Neural progenitor cell (in vitro differentiated cells): ENCODE measurements around the gene LSM10. TPM values are rescaled to one million over a fixed set of nuclear protein-coding genes. Genes with fewer than 3 reads are reported as not detected.

Experiments
- DNase-seq: peaks from one replicate; pipeline ENCODE4 v3.0.0-alpha.2; 2016; ENCODE audit warnings: low spot score
- H2AFZ ChIP-seq: fragments of 200-600 bp; sonication (generic); replicated peaks from 2 replicates; pipeline ENCODE4 v1.6.1; 2016; ENCODE audit warnings: antibody characterized with exemption
- H3F3A ChIP-seq: fragments of 200-600 bp; sonication (generic); 2 replicates; pipeline ENCODE4 v1.6.1; 2016; ENCODE audit warnings: antibody characterized with exemption, low read depth
- H3K27ac ChIP-seq: fragments of 200-600 bp; sonication (generic); 2 replicates; pipeline ENCODE4 v1.5.1; 2016; ENCODE audit warnings: mild to moderate bottlenecking
- H3K27me3 ChIP-seq: fragments of 200-600 bp; sonication (generic); 2 replicates; pipeline ENCODE4 v1.6.1; 2016; ENCODE audit warnings: mild to moderate bottlenecking, moderate library complexity
- H3K36me3 ChIP-seq: fragments of 200-600 bp; sonication (generic); 2 replicates; pipeline ENCODE4 v1.5.1; 2016
- H3K4me1 ChIP-seq: fragments of 200-600 bp; sonication (generic); 2 replicates; pipeline ENCODE4 v1.6.1; 2016; ENCODE audit warnings: mixed run types
- H3K4me2 ChIP-seq: fragments of 200-600 bp; sonication (generic); 2 replicates; pipeline ENCODE4 v1.6.1; 2016
- H3K4me3 ChIP-seq: fragments of 200-600 bp; sonication (generic); 2 replicates; pipeline ENCODE4 v1.5.1; 2016
- H3K79me2 ChIP-seq: fragments of 200-600 bp; sonication (generic); 2 replicates; pipeline ENCODE4 v1.6.1; 2016; ENCODE audit warnings: low read depth
- H3K9ac ChIP-seq: fragments of 200-600 bp; sonication (generic); 2 replicates; pipeline ENCODE4 v1.6.1; 2016
- H3K9me3 ChIP-seq: fragments of 200-600 bp; sonication (generic); 2 replicates; pipeline ENCODE4 v1.5.1; 2016; ENCODE audit warnings: low read depth
- H4K20me1 ChIP-seq: fragments of 200-600 bp; sonication (generic); 2 replicates; pipeline ENCODE4 v1.6.1; 2016; ENCODE audit warnings: low read depth
- H3K27ac Mint-ChIP-seq: 3 replicates; pipeline ENCODE4 v1.8.0; 2021; ENCODE audit warnings: mixed read lengths
- H3K27me3 Mint-ChIP-seq: 2 replicates; pipeline ENCODE4 v1.8.0; 2022; ENCODE audit warnings: low read depth, mild to moderate bottlenecking, inconsistent platforms, moderate library complexity, mixed read lengths; ENCODE audit not compliant: insufficient read depth
- H3K36me3 Mint-ChIP-seq: 3 replicates; pipeline ENCODE4 v1.8.0; 2021; ENCODE audit warnings: mixed read lengths
- H3K4me1 Mint-ChIP-seq: 3 replicates; pipeline ENCODE4 v1.8.0; 2021; ENCODE audit warnings: mixed read lengths
- H3K4me3 Mint-ChIP-seq: 3 replicates; pipeline ENCODE4 v1.8.0; 2021; ENCODE audit warnings: mild to moderate bottlenecking, moderate library complexity, mixed read lengths
- H3K9me3 Mint-ChIP-seq: 3 replicates; pipeline ENCODE4 v1.8.0; 2020; ENCODE audit warnings: mixed read lengths
- CTCF ChIP-seq: fragments of 200-600 bp; sonication (generic); IDR thresholded peaks from 2 replicates; pipeline ENCODE4 v1.5.1; 2017; ENCODE audit warnings: antibody characterized with exemption, mild to moderate bottlenecking
- EZH2 ChIP-seq: fragments of 200-600 bp; sonication (generic); IDR thresholded peaks from 2 replicates; pipeline ENCODE4 v1.6.1; 2017; ENCODE audit warnings: antibody characterized with exemption, mild to moderate bottlenecking, moderate library complexity
- EZH2phosphoT487 ChIP-seq: fragments of 200-600 bp; sonication (generic); IDR thresholded peaks from 2 replicates; pipeline ENCODE4 v1.6.1; 2017; ENCODE audit warnings: antibody characterized with exemption
- total RNA-seq: library from RNA; depleted of rRNA; stranded (reverse); fragments of >200 nt; gene quantifications from 2 replicates; pipeline ENCODE4 v1.2.3, GENCODE V29; 2015; ENCODE audit warnings: low replicate concordance

LSM10 gene
- total RNA-seq, 1 donor from 2014 or later = 8.6 TPM

DNA sequence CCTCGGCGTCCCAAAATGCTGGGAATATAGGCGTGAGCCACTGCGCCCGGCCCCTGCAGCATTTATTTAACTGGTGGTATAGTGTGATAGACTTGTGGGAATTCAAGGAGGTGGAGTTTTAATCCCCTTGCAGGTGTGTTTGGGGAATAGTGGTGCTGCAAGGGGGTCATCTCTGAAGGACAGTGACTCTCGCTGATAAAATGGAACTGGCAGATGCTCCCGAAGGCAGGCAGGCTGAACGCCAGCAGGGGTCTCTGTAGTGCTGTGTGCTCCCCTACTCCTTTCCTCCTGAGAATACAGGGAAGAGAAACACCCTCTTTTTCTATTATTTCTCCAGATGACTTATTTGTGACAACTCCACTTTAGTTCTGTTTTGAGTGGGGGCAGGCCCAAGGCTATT is 48.6 kb upstream of the LSM10 start:
- no peak overlapping the region for H2AFZ ChIP-seq
- no peaks in the 10 kb centered on the region for H4K20me1 ChIP-seq
- peak; percentile 64 for DNase-seq
- Mint-ChIP-seq H3K27me3 (no peaks in the 10 kb centered on the region), H3K4me3 (no peak overlapping the region), H3K27ac (peak overlapping the region; percentile 60), H3K4me1 (peaks cover 29% of the 10 kb centered on the region), H3K9me3 (no peaks in the 10 kb centered on the region), H3K36me3 (peaks cover 4% of the 10 kb centered on the region)
- no peaks in the 10 kb centered on the region for H3K79me2 ChIP-seq
- H3K9ac ChIP-seq = no peak overlapping the region
- H3K36me3 ChIP-seq = no peaks in the 10 kb centered on the region
- H3K9me3 ChIP-seq = no peaks in the 10 kb centered on the region
- peaks cover 8% of the 10 kb centered on the region for H3K4me1 ChIP-seq
- H3K27me3 ChIP-seq = no peaks in the 10 kb centered on the region
- no peak for TF ChIP-seq EZH2phosphoT487
- peak; percentile 59 for TF ChIP-seq CTCF
- peaks cover 17% of the 10 kb centered on the region for H3F3A ChIP-seq
- no peak overlapping the region for H3K4me2 ChIP-seq
- no peak overlapping the region for H3K27ac ChIP-seq
- H3K4me3 ChIP-seq = no peak overlapping the region

GRCh38 chr1:36443297-36443696 is 45.6 kb upstream of the LSM10 start:
- H3K36me3 Mint-ChIP-seq = peaks cover 6% of the 10 kb centered on the region
- TF ChIP-seq EZH2 (no peak), CTCF (no peak), EZH2phosphoT487 (no peak)
- no peaks in the 10 kb centered on the region for H3K9me3 Mint-ChIP-seq
- Histone ChIP-seq H3K27me3 (no peaks in the 10 kb centered on the region), H3K4me1 (peaks cover 8% of the 10 kb centered on the region), H3K27ac (no peak overlapping the region), H4K20me1 (no peaks in the 10 kb centered on the region), H3F3A (peaks cover 15% of the 10 kb centered on the region), H2AFZ (no peak overlapping the region), H3K9me3 (no peaks in the 10 kb centered on the region), H3K4me3 (no peak overlapping the region), H3K4me2 (no peak overlapping the region), H3K36me3 (no peaks in the 10 kb centered on the region), H3K9ac (no peak overlapping the region), H3K79me2 (no peaks in the 10 kb centered on the region)
- no peak for DNase-seq
- peaks cover 23% of the 10 kb centered on the region for H3K4me1 Mint-ChIP-seq
- H3K4me3 Mint-ChIP-seq = no peak overlapping the region
- H3K27ac Mint-ChIP-seq = no peak overlapping the region
- no peaks in the 10 kb centered on the region for H3K27me3 Mint-ChIP-seq

GRCh38 chr1:36442337-36442736 is 44.6 kb upstream of the LSM10 start:
- no peaks in the 10 kb centered on the region for H3K79me2 ChIP-seq
- no peak for DNase-seq
- H4K20me1 ChIP-seq = no peaks in the 10 kb centered on the region
- no peaks in the 10 kb centered on the region for H3K9me3 Mint-ChIP-seq
- no peaks in the 10 kb centered on the region for H3K9me3 ChIP-seq
- no peak overlapping the region for H3K27ac Mint-ChIP-seq
- no peak overlapping the region for H3K9ac ChIP-seq
- no peak overlapping the region for H3K27ac ChIP-seq
- H3K27me3 Mint-ChIP-seq = no peaks in the 10 kb centered on the region
- H3K4me3 Mint-ChIP-seq = no peak overlapping the region
- peaks cover 6% of the 10 kb centered on the region for H3K36me3 Mint-ChIP-seq
- H2AFZ ChIP-seq = no peak overlapping the region
- TF ChIP-seq EZH2 = no peak
- no peak for TF ChIP-seq EZH2phosphoT487
- no peak for TF ChIP-seq CTCF
- H3K27me3 ChIP-seq = no peaks in the 10 kb centered on the region
- H3K4me1 Mint-ChIP-seq = peaks cover 21% of the 10 kb centered on the region
- H3K36me3 ChIP-seq = no peaks in the 10 kb centered on the region
- H3K4me2 ChIP-seq = no peak overlapping the region
- H3K4me3 ChIP-seq = no peak overlapping the region
- H3K4me1 ChIP-seq = peaks cover 8% of the 10 kb centered on the region
- peaks cover 15% of the 10 kb centered on the region for H3F3A ChIP-seq

- H4K20me1 ChIP-seq = no peaks in the 10 kb centered on the region
- no peaks in the 10 kb centered on the region for H3K9me3 ChIP-seq
- no peaks in the 10 kb centered on the region for H3K36me3 ChIP-seq
- no peak overlapping the region for H3K4me2 ChIP-seq
- no peak overlapping the region for H2AFZ ChIP-seq
- H3K36me3 Mint-ChIP-seq = peaks cover 9% of the 10 kb centered on the region
- H3K9me3 Mint-ChIP-seq = no peaks in the 10 kb centered on the region
- TF ChIP-seq EZH2phosphoT487 (no peak), CTCF (no peak), EZH2 (no peak)
- H3K4me1 ChIP-seq = peaks cover 8% of the 10 kb centered on the region
- no peaks in the 10 kb centered on the region for H3K27me3 Mint-ChIP-seq
- peaks cover 16% of the 10 kb centered on the region for H3K4me1 Mint-ChIP-seq
- no peak for DNase-seq
- H3K4me3 ChIP-seq = no peak overlapping the region
- H3K27me3 ChIP-seq = no peaks in the 10 kb centered on the region
- no peak overlapping the region for H3K27ac Mint-ChIP-seq
- H3K9ac ChIP-seq = no peak overlapping the region
- H3K27ac ChIP-seq = no peak overlapping the region
- no peaks in the 10 kb centered on the region for H3K79me2 ChIP-seq
- peaks cover 15% of the 10 kb centered on the region for H3F3A ChIP-seq
- no peak overlapping the region for H3K4me3 Mint-ChIP-seq
Observed at GRCh38 chr1:36440646-36441045, 42.9 kb upstream of the LSM10 start.
